ENCODE measurements around the gene LEF1.

The LEF1 gene

DNA sequence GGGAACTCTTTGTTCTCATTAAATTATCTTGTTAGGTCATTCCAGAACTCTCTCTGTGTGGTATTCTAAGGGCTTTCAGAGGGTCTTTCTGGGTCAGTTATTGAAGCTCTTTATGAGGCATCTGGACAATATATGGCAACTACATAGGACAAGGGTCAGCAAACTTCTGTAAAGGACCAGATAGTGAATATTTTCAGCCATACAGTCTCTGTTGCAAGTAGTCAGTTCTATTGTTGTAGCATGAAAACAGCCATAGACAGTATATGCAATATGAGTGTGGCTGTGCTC, 143.9 kb downstream of the LEF1 start:
- Histone ChIP-seq H3K79me2 (ENCODE audit: low read length) (no peaks in the 10 kb centered on the region), H3K27ac (ENCODE audit: low read length) (no peak overlapping the region), H3K27me3 (ENCODE audit: low read depth, low read length) (no peaks in the 10 kb centered on the region), H3K9me3 (ENCODE audit: insufficient read depth, low read length) (no peaks in the 10 kb centered on the region), H3K9ac (ENCODE audit: low read length) (no peak overlapping the region), H3K36me3 (replicated peaks; ENCODE audit: low read depth, low read length) (peaks cover 58% of the 10 kb centered on the region), H3K4me2 (ENCODE audit: low read length) (no peak overlapping the region), H2AFZ (ENCODE audit: low read depth, low read length) (no peak overlapping the region), H4K20me1 (ENCODE audit: insufficient read depth, low read length) (no peaks in the 10 kb centered on the region), H3K4me3 (ENCODE audit: low read length) (no peak overlapping the region), H3K4me1 (ENCODE audit: low read length) (peaks cover 2% of the 10 kb centered on the region; the same call in 1 of the 2 replicates)
- TF ChIP-seq EZH2phosphoT487 (IDR thresholded peaks at IDR 0.05; ENCODE audit: low read depth) = no peak
- TF ChIP-seq, protein P1, sequence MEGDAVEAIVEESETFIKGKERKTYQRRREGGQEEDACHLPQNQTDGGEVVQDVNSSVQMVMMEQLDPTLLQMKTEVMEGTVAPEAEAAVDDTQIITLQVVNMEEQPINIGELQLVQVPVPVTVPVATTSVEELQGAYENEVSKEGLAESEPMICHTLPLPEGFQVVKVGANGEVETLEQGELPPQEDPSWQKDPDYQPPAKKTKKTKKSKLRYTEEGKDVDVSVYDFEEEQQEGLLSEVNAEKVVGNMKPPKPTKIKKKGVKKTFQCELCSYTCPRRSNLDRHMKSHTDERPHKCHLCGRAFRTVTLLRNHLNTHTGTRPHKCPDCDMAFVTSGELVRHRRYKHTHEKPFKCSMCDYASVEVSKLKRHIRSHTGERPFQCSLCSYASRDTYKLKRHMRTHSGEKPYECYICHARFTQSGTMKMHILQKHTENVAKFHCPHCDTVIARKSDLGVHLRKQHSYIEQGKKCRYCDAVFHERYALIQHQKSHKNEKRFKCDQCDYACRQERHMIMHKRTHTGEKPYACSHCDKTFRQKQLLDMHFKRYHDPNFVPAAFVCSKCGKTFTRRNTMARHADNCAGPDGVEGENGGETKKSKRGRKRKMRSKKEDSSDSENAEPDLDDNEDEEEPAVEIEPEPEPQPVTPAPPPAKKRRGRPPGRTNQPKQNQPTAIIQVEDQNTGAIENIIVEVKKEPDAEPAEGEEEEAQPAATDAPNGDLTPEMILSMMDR (IDR thresholded peaks at IDR 0.05; ENCODE audit: low read depth, low read length) = no peak

DNA sequence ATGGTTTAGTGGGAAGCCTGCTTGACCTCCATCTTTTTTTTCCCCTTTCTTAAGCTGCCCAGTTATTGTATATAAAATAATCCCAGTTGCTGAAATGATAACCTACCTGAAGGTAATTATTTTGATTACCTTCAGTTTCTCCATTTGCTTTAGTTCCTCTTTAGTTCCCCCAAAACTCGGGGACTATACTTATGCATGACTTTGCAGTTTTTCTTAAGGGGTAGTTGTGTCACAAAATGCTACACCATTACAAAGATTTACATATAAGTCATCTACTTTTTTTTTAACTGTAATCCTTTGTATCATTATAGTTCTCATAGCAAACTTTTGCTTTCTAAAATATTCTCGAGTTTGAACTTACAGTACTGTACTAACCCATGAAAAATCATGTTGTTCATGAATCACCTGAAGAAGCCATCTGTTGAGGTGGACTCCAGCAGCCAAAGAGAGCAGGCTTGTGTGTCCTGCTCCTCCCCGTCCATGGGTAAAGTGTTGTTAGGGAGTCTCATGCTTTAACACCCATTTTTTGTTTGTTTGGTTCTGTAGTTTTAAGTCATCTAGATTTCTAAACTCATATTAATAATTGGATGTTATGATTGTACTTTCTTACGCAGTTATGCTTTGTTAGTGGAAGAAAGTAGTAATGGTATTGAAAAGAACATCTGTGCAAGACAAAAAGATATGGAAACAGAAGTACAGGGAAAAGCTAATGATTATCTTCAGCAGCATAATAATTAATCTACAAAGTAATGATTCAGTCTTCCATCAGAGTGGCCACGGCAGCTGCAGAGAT, 144.5 kb downstream of the LEF1 start:
- Histone ChIP-seq H3K4me3 (ENCODE audit: low read length) (no peak overlapping the region), H3K4me2 (ENCODE audit: low read length) (no peak overlapping the region), H2AFZ (ENCODE audit: low read depth, low read length) (no peak overlapping the region), H3K36me3 (replicated peaks; ENCODE audit: low read depth, low read length) (peaks cover 61% of the 10 kb centered on the region), H3K4me1 (ENCODE audit: low read length) (no peaks in the 10 kb centered on the region), H3K9me3 (ENCODE audit: insufficient read depth, low read length) (no peaks in the 10 kb centered on the region), H3K27me3 (ENCODE audit: low read depth, low read length) (no peaks in the 10 kb centered on the region), H3K27ac (ENCODE audit: low read length) (no peak overlapping the region), H3K79me2 (ENCODE audit: low read length) (no peaks in the 10 kb centered on the region), H3K9ac (ENCODE audit: low read length) (no peak overlapping the region), H4K20me1 (ENCODE audit: insufficient read depth, low read length) (no peaks in the 10 kb centered on the region)
- TF ChIP-seq EZH2phosphoT487 (IDR thresholded peaks at IDR 0.05; ENCODE audit: low read depth) = no peak
- TF ChIP-seq, protein P1 (IDR thresholded peaks at IDR 0.05; ENCODE audit: low read depth, low read length) = no peak

DNA sequence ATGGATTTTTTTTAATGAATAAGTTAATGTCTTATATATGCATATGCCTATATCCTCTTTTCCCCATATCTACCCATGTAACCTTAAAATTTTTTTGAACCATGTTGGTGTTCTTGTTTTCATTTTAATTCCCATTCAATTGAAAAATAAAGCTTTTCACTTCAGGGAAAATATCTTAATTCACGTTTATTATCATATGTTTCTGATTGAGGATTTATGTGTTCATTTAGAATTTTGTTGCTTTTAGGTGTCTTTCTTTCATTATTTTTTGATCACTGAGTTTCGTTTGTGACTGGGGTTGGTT, 149.9 kb downstream of the LEF1 start:
- H3K36me3 ChIP-seq (replicated peaks; ENCODE audit: low read depth, low read length) = peaks cover 44% of the 10 kb centered on the region

DNA sequence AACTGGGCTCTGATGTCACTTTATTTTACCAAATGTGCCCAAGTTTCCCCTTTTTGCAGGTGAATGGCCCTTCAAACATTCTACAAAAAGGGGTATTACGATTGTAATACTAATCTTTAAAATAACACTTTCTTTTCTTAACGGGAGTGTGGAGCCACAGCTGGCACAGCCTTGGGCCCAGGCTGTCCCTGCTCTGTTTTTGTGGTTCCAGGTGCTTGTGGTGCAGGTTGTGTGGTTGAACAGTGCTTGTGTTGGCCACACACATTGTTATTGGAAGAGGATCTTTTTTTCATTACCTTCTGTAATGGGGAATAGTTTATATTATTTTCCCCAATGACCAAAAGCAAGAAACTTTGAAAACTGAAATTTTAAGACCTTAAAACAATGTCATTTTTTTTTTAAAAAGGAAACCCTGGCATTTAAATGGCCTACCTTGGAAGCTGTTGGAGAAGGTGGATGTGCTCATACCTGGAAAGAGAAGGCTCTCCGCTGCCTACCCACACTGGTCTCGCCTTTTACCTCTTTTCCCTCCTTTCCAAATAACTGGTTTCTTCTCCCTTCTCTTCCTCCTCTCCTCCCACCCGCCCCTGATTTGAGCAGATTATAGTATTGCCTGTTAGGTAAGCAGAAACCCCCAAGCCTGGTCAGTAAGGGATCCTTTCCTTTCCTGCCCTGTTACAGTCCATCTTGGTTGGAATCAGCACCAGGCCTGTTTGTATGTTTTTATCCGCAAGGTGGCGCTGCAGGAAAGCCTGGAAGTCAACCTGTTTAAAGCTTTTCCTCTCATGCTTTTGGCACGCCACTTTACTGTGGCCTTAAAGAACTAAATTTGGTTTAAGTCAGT, 150.5 kb downstream of the LEF1 start:
- Histone ChIP-seq H3K27me3 (ENCODE audit: low read depth, low read length) (no peaks in the 10 kb centered on the region), H2AFZ (ENCODE audit: low read depth, low read length) (no peak overlapping the region), H3K9me3 (ENCODE audit: insufficient read depth, low read length) (no peaks in the 10 kb centered on the region), H4K20me1 (ENCODE audit: insufficient read depth, low read length) (no peaks in the 10 kb centered on the region), H3K4me3 (ENCODE audit: low read length) (no peak overlapping the region), H3K4me1 (ENCODE audit: low read length) (no peaks in the 10 kb centered on the region), H3K27ac (ENCODE audit: low read length) (no peak overlapping the region), H3K79me2 (ENCODE audit: low read length) (no peaks in the 10 kb centered on the region), H3K9ac (ENCODE audit: low read length) (no peak overlapping the region), H3K36me3 (replicated peaks; ENCODE audit: low read depth, low read length) (peaks cover 38% of the 10 kb centered on the region), H3K4me2 (ENCODE audit: low read length) (no peak overlapping the region)
- TF ChIP-seq EZH2phosphoT487 (IDR thresholded peaks at IDR 0.05; ENCODE audit: low read depth) = no peak
- TF ChIP-seq, protein P1 (IDR thresholded peaks at IDR 0.05; ENCODE audit: low read depth, low read length) = peak; percentile 89

More for the DNA sequence above, 149.9 kb downstream of the LEF1 start:
- no peak overlapping the region for H3K4me3 ChIP-seq (ENCODE audit: low read length)
- H3K27ac ChIP-seq (ENCODE audit: low read length) = no peak overlapping the region
- H4K20me1 ChIP-seq (ENCODE audit: insufficient read depth, low read length) = no peaks in the 10 kb centered on the region
- no peak for TF ChIP-seq EZH2phosphoT487 (IDR thresholded peaks at IDR 0.05; ENCODE audit: low read depth)
- TF ChIP-seq, protein P1 (IDR thresholded peaks at IDR 0.05; ENCODE audit: low read depth, low read length) = no peak
- no peak overlapping the region for H3K9ac ChIP-seq (ENCODE audit: low read length)
- no peak overlapping the region for H2AFZ ChIP-seq (ENCODE audit: low read depth, low read length)
- H3K9me3 ChIP-seq (ENCODE audit: insufficient read depth, low read length) = no peaks in the 10 kb centered on the region
- H3K79me2 ChIP-seq (ENCODE audit: low read length) = no peaks in the 10 kb centered on the region
- H3K4me1 ChIP-seq (ENCODE audit: low read length) = no peaks in the 10 kb centered on the region
- no peak overlapping the region for H3K4me2 ChIP-seq (ENCODE audit: low read length)
- no peaks in the 10 kb centered on the region for H3K27me3 ChIP-seq (ENCODE audit: low read depth, low read length)
